DND-41 (cell line): ENCODE data around the gene TSPAN11.

Experiments used
- ATAC-seq: fragments of 200-7000 bp; cut with Tn5 transposase; 3 replicates; pipeline ENCODE4 v1.9.1; 2021; ENCODE audit warnings: low read depth; ENCODE audit not compliant: insufficient read depth
- DNase-seq: peaks from one replicate; pipeline ENCODE4 v3.0.0-alpha.2; 2020
- H2AFZ ChIP-seq: 2 replicates; pipeline ENCODE4 v1.6.0; 2012; ENCODE audit warnings: low read depth, low read length
- H3K27ac ChIP-seq: 2 replicates; pipeline ENCODE4 v1.5.1; 2012; ENCODE audit warnings: low read length, inconsistent platforms
- H3K27me3 ChIP-seq: fragments of 200-600 bp; sonication (generic); 2 replicates; pipeline ENCODE4 v1.6.0; 2012; ENCODE audit warnings: low read length, mild to moderate bottlenecking, inconsistent platforms; ENCODE audit not compliant: insufficient read depth, poor library complexity
- H3K36me3 ChIP-seq: 2 replicates; pipeline ENCODE4 v1.5.1; 2012; ENCODE audit warnings: low read length, inconsistent platforms; ENCODE audit not compliant: insufficient read depth
- H3K4me1 ChIP-seq: 2 replicates; pipeline ENCODE4 v1.5.1; 2012; ENCODE audit warnings: mild to moderate bottlenecking, low read length; ENCODE audit not compliant: insufficient read depth
- H3K4me2 ChIP-seq: 2 replicates; pipeline ENCODE4 v1.6.0; 2012; ENCODE audit warnings: mild to moderate bottlenecking, moderate library complexity, low read length, inconsistent platforms; ENCODE audit not compliant: insufficient read depth
- H3K4me3 ChIP-seq, 2 experiments: fragments of 200-600 bp in 1 of 2; shearing (Covaris generic) in 1 of 2; 2 replicates each; pipeline ENCODE4 v1.5.1; 2012 to 2016; ENCODE audit warnings: inconsistent platforms in 2 of 2, low read length in 2 of 2, mild to moderate bottlenecking in 2 of 2, low read depth in 1 of 2, moderate library complexity in 1 of 2
- H3K79me2 ChIP-seq: 2 replicates; pipeline ENCODE4 v1.6.0; 2012; ENCODE audit warnings: low read length, inconsistent platforms; ENCODE audit not compliant: insufficient read depth
- H3K9ac ChIP-seq: 2 replicates; pipeline ENCODE4 v1.6.0; 2012; ENCODE audit warnings: low read depth, mild to moderate bottlenecking, inconsistent platforms, low read length, moderate library complexity
- H3K9me3 ChIP-seq: 2 replicates; pipeline ENCODE4 v1.5.1; 2012; ENCODE audit warnings: low read length, moderate library complexity, mild to moderate bottlenecking, inconsistent platforms; ENCODE audit not compliant: insufficient read depth, severe bottlenecking
- H4K20me1 ChIP-seq: 2 replicates; pipeline ENCODE4 v1.6.0; 2012; ENCODE audit warnings: low read length; ENCODE audit not compliant: insufficient read depth
- EZH2 ChIP-seq: IDR thresholded peaks from 3 replicates; pipeline ENCODE4 v1.6.1; 2012; ENCODE audit warnings: borderline replicate concordance, low read depth, mild to moderate bottlenecking, moderate library complexity, low read length, inconsistent platforms; ENCODE audit not compliant: severe bottlenecking
- TF ChIP-seq, protein P1 (sequence below): IDR thresholded peaks from 2 replicates; pipeline ENCODE4 v1.5.1; 2012; ENCODE audit warnings: borderline replicate concordance, low read length, moderate library complexity, mild to moderate bottlenecking; ENCODE audit not compliant: poor library complexity, severe bottlenecking; ENCODE audit errors: extremely low read depth

The TSPAN11 gene, protein sequence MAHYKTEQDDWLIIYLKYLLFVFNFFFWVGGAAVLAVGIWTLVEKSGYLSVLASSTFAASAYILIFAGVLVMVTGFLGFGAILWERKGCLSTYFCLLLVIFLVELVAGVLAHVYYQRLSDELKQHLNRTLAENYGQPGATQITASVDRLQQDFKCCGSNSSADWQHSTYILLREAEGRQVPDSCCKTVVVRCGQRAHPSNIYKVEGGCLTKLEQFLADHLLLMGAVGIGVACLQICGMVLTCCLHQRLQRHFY

DNA sequence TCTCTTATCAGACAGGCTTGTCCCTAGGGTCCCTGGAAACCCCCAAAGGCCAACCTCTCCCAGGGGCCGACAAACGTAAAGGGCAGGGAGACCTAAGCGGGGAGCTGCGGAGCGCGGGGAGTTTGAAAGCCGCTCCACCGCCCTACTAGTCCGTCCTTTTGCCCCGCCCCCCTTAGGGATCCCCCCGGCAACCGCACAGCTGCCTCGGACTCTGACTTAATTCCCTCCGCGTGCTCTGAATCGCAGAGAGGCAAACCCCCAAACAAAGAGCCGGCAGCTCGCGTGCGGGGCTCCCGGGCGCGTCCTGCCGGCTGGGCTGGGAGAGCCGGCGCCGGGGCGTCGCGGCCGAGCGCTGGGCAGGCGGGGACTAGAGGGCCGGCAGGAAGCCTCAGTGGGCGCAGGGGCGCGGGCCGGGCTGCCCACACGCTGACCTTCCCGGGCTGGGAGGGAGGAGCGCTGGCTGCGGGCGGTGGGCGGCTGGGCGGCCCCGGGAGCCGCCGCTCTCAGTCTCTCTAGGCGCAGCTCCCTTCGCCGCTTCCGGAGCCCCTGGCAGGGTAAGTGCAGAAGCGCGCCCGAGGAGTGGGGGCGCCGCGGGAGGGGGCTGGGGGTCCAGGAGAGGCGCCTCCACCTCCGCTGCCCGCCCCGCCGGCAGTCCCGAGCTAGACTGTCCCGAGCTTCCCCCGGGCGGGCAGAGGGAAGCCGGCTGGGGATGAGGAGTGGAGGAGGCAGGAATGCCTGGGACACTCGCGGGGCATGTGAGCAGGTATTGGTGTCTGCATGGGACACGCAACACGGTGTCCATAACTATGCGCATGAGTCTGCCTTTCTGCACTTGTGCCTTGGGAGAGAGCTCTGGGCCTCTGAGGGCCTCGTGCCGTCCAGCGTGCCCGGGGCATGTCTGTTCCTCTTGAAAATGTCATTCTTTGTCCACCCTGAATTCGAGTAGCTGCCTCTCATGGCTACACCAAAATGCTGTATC, at the start of gene TSPAN11:
Gene TSPAN11, plus strand, starts transcription at position 506 of the 979 bp plus-strand sequence. CDS start 27,244 bp downstream, outside the sequence.
- H3K4me2 ChIP-seq, result no peak within 1 kb of the TSS

DNA sequence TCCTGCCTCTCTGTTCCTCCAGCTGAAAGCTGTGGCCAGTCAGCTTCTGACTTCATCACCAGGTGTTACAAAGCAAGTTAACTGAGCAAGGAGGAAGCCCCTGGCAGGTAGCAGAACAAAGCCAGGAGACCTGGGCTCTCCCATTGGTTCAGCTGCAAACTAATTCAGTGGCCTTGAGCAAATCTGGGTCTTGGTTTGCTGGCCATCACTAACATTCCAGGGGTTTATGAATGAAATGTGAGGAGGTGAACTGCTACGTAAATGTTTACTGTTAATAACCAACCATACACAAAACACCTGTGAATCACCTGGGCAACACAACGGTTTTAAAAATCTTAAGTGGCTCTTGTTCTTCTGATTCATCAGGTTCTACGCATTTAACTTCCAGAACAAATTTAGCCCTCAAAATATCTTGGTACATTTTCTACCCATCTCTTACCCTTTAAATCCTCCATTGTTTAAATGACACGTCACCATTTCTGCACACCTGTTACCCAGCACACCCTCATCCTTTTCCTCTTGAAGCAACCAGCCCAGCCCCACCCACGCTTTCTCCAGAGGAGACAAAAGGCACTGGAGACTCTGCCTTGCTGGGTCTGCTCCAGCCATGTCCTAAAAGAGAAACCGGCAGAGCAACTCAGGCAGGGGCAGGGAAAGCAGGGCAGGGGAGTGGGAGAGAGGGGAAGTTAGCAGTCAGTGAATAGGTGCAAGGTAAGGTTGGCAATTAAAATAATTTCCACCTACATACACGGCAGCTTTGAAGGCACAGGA, 49.3 kb upstream of the TSPAN11 start:
- no peak overlapping the region for H2AFZ ChIP-seq
- TF ChIP-seq, protein P1, sequence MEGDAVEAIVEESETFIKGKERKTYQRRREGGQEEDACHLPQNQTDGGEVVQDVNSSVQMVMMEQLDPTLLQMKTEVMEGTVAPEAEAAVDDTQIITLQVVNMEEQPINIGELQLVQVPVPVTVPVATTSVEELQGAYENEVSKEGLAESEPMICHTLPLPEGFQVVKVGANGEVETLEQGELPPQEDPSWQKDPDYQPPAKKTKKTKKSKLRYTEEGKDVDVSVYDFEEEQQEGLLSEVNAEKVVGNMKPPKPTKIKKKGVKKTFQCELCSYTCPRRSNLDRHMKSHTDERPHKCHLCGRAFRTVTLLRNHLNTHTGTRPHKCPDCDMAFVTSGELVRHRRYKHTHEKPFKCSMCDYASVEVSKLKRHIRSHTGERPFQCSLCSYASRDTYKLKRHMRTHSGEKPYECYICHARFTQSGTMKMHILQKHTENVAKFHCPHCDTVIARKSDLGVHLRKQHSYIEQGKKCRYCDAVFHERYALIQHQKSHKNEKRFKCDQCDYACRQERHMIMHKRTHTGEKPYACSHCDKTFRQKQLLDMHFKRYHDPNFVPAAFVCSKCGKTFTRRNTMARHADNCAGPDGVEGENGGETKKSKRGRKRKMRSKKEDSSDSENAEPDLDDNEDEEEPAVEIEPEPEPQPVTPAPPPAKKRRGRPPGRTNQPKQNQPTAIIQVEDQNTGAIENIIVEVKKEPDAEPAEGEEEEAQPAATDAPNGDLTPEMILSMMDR, result no peak
- H3K9ac ChIP-seq, result no peak overlapping the region
- ATAC-seq (no peak), DNase-seq (no peak)
- H3K9me3 ChIP-seq, result no peaks in the 10 kb centered on the region
- H3K4me1 ChIP-seq, result no peaks in the 10 kb centered on the region
- H3K36me3 ChIP-seq, result no peaks in the 10 kb centered on the region
- no peak overlapping the region for H3K4me3 ChIP-seq
- H3K27ac ChIP-seq, result no peak overlapping the region
- no peaks in the 10 kb centered on the region for H4K20me1 ChIP-seq
- no peaks in the 10 kb centered on the region for H3K27me3 ChIP-seq
- no peak overlapping the region for H3K4me2 ChIP-seq
- H3K79me2 ChIP-seq, result no peaks in the 10 kb centered on the region

More for the DNA sequence above, at the start of gene TSPAN11:
- H3K79me2 ChIP-seq, result no peaks in the 10 kb centered on the region
- peaks cover 16% of the 10 kb centered on the region for H3K27me3 ChIP-seq
- ATAC-seq (no peak), DNase-seq (no peak)
- H3K9ac ChIP-seq, result no peak within 1 kb of the TSS
- no peaks in the 10 kb centered on the region for H3K36me3 ChIP-seq
- H3K27ac ChIP-seq, result no peak within 1 kb of the TSS
- H3K4me1 ChIP-seq, result no peaks in the 10 kb centered on the region
- no peak within 1 kb of the TSS for H2AFZ ChIP-seq
- TF ChIP-seq, protein P1, result no peak
- no peak for TF ChIP-seq EZH2
- H3K9me3 ChIP-seq, result no peaks in the 10 kb centered on the region
- no peaks in the 10 kb centered on the region; the same call in 1 of the 2 replicates for H4K20me1 ChIP-seq
- H3K4me3 ChIP-seq, result no peak within 1 kb of the TSS

DNA sequence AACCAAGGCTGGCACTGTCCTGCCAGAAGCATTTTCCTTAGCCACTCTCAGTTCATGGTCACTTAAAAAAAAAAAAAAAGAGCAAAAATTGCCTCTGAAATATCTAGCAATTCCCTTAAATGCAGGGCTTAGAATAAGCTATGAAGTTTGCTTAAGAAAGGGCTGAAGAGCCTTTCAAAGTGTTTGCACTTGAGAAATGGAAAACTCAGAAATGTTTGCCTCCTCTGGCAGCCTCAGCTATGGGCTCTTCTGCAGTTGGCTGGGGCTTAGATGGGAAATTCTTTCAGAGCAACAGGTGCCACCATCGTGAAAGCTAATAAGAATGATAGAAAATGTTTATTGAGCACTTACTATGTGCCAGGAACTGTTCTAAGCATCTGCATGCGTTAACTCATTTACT, 48.5 kb upstream of the TSPAN11 start:
- Histone ChIP-seq H2AFZ (no peak overlapping the region), H3K9me3 (no peaks in the 10 kb centered on the region), H3K27ac (no peak overlapping the region), H3K27me3 (no peaks in the 10 kb centered on the region), H3K4me3 (no peak overlapping the region), H3K36me3 (no peaks in the 10 kb centered on the region), H3K4me1 (no peaks in the 10 kb centered on the region), H3K79me2 (no peaks in the 10 kb centered on the region), H4K20me1 (no peaks in the 10 kb centered on the region), H3K9ac (no peak overlapping the region), H3K4me2 (no peak overlapping the region)
- DNase-seq (no peak), ATAC-seq (no peak)
- no peak for TF ChIP-seq EZH2
- TF ChIP-seq, protein P1, result no peak
